Vagina (tissue), 2 donors: ENCODE results near the gene ZDHHC13. TPM values are rescaled to one million over a fixed set of nuclear protein-coding genes. Genes with fewer than 3 reads are reported as not detected.

Experiments used
- DNase-seq, 2 donors: peaks; one replicate each; pipeline ENCODE4 v3.0.0-alpha.2; 2017; ENCODE audit errors: extremely low spot score in 2 of 2
- H3K27ac ChIP-seq: fragments of 200-600 bp; sonication (generic); one replicate; pipeline ENCODE4 v1.5.1; 2019
- H3K27me3 ChIP-seq: fragments of 200-600 bp; sonication (generic); one replicate; pipeline ENCODE4 v1.5.1; 2019
- H3K36me3 ChIP-seq, 2 donors: fragments of 200-600 bp; sonication (generic); one replicate each; pipeline ENCODE4 v1.5.1; 2017 to 2019
- H3K4me1 ChIP-seq: fragments of 200-600 bp; sonication (generic); one replicate; pipeline ENCODE4 v1.5.1; 2019
- H3K4me3 ChIP-seq, 2 donors: fragments of 200-600 bp; sonication (generic); 1 replicate in 1 of 2; 2 replicates in 1 of 2; pipeline ENCODE4 v1.5.1; 2016 to 2019
- H3K9me3 ChIP-seq: fragments of 200-600 bp; sonication (generic); one replicate; pipeline ENCODE4 v1.5.1; 2019
- POLR2A ChIP-seq, 2 donors: fragments of 450-650 bp; IDR thresholded peaks; one replicate each; pipeline ENCODE4 v1.6.1; 2017; ENCODE audit warnings: antibody characterized with exemption in 2 of 2, mild to moderate bottlenecking in 2 of 2, moderate library complexity in 2 of 2
- POLR2AphosphoS5 ChIP-seq, 2 donors: sonication (generic); formaldehyde crosslinking; IDR thresholded peaks; one replicate each; pipeline ENCODE4 v1.9.0; 2017; ENCODE audit warnings: antibody characterized with exemption in 2 of 2, mild to moderate bottlenecking in 2 of 2, low read depth in 1 of 2; ENCODE audit not compliant: insufficient read depth in 1 of 2
- intact Hi-C: fragments of 100-400 bp; cut with DNase I; formaldehyde crosslinking; loops from one replicate; pipeline ENCODE4 v1.15.1; 2023
- total RNA-seq: library from RNA; depleted of rRNA; stranded (reverse); fragments of >200 nt; gene quantifications from one replicate; pipeline ENCODE4 v1.2.3, GENCODE V29; 2016
- TF ChIP-seq, protein P1 (sequence below), 3 experiments: fragments of 450-650 bp in 2 of 3; fragments of 200-600 bp in 1 of 3; sonication (generic) in 1 of 3; IDR thresholded peaks; one replicate each; pipeline ENCODE4 v1.5.1; 2017 to 2019; ENCODE audit warnings: antibody characterized with exemption in 3 of 3, mild to moderate bottlenecking in 2 of 3, moderate library complexity in 2 of 3

The ZDHHC13 gene
- total RNA-seq, 1 donor from 2014 or later: 22.6 TPM

DNA sequence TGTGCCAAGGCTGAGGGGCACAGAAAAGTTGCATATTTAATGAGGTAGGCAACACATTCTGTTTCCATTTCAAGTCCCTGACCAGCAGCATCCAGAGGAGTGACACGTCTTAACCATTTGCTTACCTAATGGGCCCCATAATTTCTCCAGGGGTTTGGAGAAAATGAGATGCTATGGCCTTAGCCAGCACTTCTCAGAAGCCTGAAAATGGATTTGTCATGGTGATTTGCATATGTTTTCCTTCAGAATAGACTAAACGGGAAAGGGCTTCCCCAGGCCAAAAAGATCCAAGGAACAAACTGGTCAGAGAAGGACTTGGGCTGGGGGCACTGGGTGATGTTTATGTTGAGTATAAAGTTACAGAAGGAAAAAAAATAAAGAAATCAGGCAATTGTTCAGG is 68.1 kb downstream of the ZDHHC13 start:
- TF ChIP-seq POLR2A (IDR thresholded peaks at IDR 0.05) (no peak), POLR2AphosphoS5 (IDR thresholded peaks at IDR 0.05; ENCODE audit: insufficient read depth in 1 of 2, low read depth in 1 of 2) (no peak)
- no peak for DNase-seq
- no peaks in the 10 kb centered on the region for H3K9me3 ChIP-seq
- no peaks in the 10 kb centered on the region for H3K4me1 ChIP-seq
- no peaks in the 10 kb centered on the region for H3K36me3 ChIP-seq
- intact Hi-C loops: no loop called here
- no peaks in the 10 kb centered on the region for H3K27me3 ChIP-seq
- no peak overlapping the region for H3K27ac ChIP-seq
- H3K4me3 ChIP-seq: no peak overlapping the region

DNA sequence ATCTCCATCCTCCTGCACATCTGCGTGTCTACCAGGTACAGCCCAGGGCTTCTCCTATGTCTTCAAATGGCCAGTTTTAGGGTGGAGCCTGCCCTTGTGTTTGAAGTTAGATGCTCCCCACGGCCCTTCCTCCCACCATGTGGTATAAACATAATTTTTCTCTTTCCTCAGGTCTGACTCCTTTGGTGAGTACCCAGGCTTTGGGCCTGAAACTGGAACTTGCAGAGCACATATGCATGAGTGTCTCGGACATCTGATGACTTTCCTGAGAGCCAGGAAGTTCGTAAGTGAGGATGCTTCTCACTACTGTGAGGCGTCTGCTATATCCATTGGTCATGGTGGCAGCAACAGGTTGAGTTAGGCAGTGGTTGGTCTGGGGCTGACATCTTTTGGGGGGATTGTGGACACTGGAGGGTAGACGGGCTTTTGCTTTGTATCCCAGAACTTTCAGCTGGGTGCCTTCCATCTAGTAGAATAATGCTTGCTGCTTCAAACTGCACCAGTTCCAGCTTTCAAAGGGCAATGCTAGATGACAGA is 68.6 kb downstream of the ZDHHC13 start:
- no peak for DNase-seq
- no peaks in the 10 kb centered on the region for H3K36me3 ChIP-seq
- no peak overlapping the region for H3K27ac ChIP-seq
- TF ChIP-seq POLR2A (IDR thresholded peaks at IDR 0.05): no peak
- TF ChIP-seq POLR2AphosphoS5 (IDR thresholded peaks at IDR 0.05; ENCODE audit: insufficient read depth in 1 of 2, low read depth in 1 of 2): no peak
- TF ChIP-seq, protein P1, sequence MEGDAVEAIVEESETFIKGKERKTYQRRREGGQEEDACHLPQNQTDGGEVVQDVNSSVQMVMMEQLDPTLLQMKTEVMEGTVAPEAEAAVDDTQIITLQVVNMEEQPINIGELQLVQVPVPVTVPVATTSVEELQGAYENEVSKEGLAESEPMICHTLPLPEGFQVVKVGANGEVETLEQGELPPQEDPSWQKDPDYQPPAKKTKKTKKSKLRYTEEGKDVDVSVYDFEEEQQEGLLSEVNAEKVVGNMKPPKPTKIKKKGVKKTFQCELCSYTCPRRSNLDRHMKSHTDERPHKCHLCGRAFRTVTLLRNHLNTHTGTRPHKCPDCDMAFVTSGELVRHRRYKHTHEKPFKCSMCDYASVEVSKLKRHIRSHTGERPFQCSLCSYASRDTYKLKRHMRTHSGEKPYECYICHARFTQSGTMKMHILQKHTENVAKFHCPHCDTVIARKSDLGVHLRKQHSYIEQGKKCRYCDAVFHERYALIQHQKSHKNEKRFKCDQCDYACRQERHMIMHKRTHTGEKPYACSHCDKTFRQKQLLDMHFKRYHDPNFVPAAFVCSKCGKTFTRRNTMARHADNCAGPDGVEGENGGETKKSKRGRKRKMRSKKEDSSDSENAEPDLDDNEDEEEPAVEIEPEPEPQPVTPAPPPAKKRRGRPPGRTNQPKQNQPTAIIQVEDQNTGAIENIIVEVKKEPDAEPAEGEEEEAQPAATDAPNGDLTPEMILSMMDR (IDR thresholded peaks at IDR 0.05): no peak
- no peaks in the 10 kb centered on the region for H3K9me3 ChIP-seq
- H3K4me1 ChIP-seq: no peaks in the 10 kb centered on the region
- intact Hi-C loops: no loop called here
- no peaks in the 10 kb centered on the region for H3K27me3 ChIP-seq
- no peak overlapping the region for H3K4me3 ChIP-seq

DNA sequence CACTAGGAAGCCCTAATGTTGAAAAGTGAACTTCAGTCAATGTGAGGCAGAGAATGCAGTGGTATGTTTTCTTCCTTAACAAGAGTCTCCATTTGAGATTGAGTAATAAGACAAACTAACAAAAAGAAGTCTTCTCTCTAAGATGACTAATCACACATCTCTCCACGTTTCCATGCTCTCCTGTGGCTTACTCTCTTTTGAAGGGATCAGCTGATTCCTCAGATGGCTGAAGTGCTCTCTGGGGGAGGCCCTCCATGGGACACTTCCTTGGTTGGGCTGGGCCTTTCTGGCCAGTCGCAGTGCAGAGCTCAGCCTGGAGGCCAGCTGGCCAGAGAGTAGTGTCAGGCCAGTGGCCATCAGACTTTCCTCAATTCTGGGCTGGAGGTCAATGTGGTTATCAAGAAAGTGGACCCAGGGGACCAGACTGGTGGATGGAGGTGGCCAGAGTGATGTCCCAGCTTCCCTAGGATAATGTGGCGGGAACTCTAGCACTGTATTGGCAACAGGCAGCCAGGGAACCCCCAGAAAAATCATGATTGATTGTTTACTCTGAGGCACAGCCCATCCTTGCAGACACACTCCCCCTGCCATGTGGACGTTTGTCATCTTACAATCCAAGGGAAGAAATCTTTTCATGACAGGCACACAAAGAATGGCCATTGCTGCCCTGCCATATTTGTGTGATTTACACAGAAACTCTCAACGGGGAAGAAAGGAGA is 70.3 kb downstream of the ZDHHC13 start:
- Histone ChIP-seq H3K27ac (no peak overlapping the region), H3K4me1 (no peaks in the 10 kb centered on the region), H3K4me3 (no peak overlapping the region), H3K27me3 (no peaks in the 10 kb centered on the region), H3K9me3 (no peaks in the 10 kb centered on the region), H3K36me3 (no peaks in the 10 kb centered on the region)
- intact Hi-C loops: no loop called here
- no peak for DNase-seq
- TF ChIP-seq POLR2AphosphoS5 (IDR thresholded peaks at IDR 0.05; ENCODE audit: insufficient read depth in 1 of 2, low read depth in 1 of 2): no peak
- TF ChIP-seq, protein P1 (IDR thresholded peaks at IDR 0.05): no peak
- TF ChIP-seq POLR2A (IDR thresholded peaks at IDR 0.05): no peak

DNA sequence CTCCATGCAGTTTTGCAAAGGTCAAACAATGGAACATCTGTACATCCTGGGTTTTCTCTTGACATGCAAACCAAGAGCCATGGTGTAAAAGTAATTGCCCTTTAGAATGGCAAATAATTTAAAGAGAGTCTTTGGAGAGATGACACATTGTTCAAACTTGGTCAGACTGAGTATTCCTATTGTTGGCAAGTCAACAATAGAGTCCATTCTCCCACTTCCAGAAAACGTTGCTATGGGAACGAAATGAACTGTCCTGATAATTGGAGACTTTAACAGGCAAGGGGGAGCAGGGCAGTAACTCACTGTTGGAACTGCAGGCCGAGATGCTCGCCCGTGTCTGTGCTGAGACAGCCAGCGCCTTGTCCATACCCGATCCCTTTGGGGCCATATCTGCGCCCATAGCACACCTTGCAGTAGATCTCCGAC is 70.9 kb downstream of the ZDHHC13 start:
- DNase-seq: no peak
- Histone ChIP-seq H3K27ac (no peak overlapping the region), H3K36me3 (no peaks in the 10 kb centered on the region), H3K9me3 (no peaks in the 10 kb centered on the region), H3K4me1 (no peaks in the 10 kb centered on the region), H3K4me3 (no peak overlapping the region), H3K27me3 (no peaks in the 10 kb centered on the region)
- TF ChIP-seq POLR2AphosphoS5 (IDR thresholded peaks at IDR 0.05; ENCODE audit: insufficient read depth in 1 of 2, low read depth in 1 of 2) (no peak), POLR2A (IDR thresholded peaks at IDR 0.05) (no peak)
- TF ChIP-seq, protein P1 (IDR thresholded peaks at IDR 0.05): no peak
- intact Hi-C loops: no loop called here

DNA sequence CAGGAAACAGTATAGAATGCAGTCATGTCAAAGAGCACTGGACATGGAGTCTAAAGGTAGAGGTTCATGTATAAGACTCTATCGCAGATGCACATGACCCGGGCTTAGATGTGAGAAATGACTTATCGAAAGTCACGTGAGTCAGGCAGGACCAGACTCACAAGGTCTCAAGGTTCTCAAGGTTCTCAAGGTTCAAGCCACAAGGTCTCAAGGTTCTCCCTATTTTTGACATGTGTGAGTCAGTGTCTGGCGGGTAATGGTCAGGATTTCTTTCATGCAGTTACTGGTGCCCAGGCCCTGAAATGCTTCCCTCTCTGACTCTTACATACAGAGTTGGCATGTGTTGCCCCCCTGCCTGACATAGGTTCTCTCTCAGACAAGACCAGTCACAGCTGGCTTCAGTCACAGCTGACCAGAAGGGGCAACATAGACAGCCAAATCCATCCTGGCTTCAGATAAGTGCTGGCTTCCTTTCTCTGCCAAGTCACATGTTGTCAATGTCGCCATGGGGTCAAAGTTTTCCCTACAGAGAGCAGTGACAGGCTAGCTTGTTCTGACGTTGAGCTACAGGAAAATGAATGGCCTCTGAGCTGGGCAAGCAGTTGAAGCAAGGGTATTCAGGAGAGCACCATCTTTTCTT is 74.7 kb downstream of the ZDHHC13 start:
- Histone ChIP-seq H3K27ac (no peak overlapping the region), H3K36me3 (no peaks in the 10 kb centered on the region), H3K4me1 (no peaks in the 10 kb centered on the region), H3K27me3 (no peaks in the 10 kb centered on the region), H3K9me3 (no peaks in the 10 kb centered on the region), H3K4me3 (no peak overlapping the region)
- DNase-seq: no peak
- intact Hi-C loops: no loop called here
- TF ChIP-seq, protein P1 (IDR thresholded peaks at IDR 0.05): no peak
- no peak for TF ChIP-seq POLR2AphosphoS5 (IDR thresholded peaks at IDR 0.05; ENCODE audit: insufficient read depth in 1 of 2, low read depth in 1 of 2)
- TF ChIP-seq POLR2A (IDR thresholded peaks at IDR 0.05): no peak
